ENCODE results near the gene BRCA2.

The BRCA2 gene

DNA sequence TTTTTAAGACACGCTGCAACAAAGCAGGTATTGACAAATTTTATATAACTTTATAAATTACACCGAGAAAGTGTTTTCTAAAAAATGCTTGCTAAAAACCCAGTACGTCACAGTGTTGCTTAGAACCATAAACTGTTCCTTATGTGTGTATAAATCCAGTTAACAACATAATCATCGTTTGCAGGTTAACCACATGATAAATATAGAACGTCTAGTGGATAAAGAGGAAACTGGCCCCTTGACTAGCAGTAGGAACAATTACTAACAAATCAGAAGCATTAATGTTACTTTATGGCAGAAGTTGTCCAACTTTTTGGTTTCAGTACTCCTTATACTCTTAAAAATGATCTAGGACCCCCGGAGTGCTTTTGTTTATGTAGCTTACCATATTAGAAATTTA lies 1.2 kb downstream of the BRCA2 start:
- H3K9me3 ChIP-seq (replicated peaks; ENCODE audit: insufficient read depth, low read length), result no peaks in the 10 kb centered on the region
- no peaks in the 10 kb centered on the region for H3K79me2 ChIP-seq (ENCODE audit: low read length)
- no peaks in the 10 kb centered on the region for H3K4me1 ChIP-seq (ENCODE audit: low read length)
- H3K4me2 ChIP-seq (ENCODE audit: low read depth, low read length), result peak overlapping the region; percentile 90
- H4K20me1 ChIP-seq (ENCODE audit: insufficient read depth, low read length), result no peaks in the 10 kb centered on the region
- no peaks in the 10 kb centered on the region for H3K27me3 ChIP-seq (replicated peaks; ENCODE audit: insufficient read depth, low read length)
- peak overlapping the region; percentile 90; the same call in 1 of the 2 replicates for H3K27ac ChIP-seq (ENCODE audit: low read length)
- no peaks in the 10 kb centered on the region for H3K36me3 ChIP-seq (replicated peaks; ENCODE audit: insufficient read depth, low read length)
- no peaks in the 10 kb centered on the region for H3F3A ChIP-seq (ENCODE audit: insufficient read depth, low read length)
- TF ChIP-seq, protein P1, sequence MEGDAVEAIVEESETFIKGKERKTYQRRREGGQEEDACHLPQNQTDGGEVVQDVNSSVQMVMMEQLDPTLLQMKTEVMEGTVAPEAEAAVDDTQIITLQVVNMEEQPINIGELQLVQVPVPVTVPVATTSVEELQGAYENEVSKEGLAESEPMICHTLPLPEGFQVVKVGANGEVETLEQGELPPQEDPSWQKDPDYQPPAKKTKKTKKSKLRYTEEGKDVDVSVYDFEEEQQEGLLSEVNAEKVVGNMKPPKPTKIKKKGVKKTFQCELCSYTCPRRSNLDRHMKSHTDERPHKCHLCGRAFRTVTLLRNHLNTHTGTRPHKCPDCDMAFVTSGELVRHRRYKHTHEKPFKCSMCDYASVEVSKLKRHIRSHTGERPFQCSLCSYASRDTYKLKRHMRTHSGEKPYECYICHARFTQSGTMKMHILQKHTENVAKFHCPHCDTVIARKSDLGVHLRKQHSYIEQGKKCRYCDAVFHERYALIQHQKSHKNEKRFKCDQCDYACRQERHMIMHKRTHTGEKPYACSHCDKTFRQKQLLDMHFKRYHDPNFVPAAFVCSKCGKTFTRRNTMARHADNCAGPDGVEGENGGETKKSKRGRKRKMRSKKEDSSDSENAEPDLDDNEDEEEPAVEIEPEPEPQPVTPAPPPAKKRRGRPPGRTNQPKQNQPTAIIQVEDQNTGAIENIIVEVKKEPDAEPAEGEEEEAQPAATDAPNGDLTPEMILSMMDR (IDR thresholded peaks at IDR 0.05; ENCODE audit: low read length), result no peak
- no peak for TF ChIP-seq EZH2phosphoT487 (IDR thresholded peaks at IDR 0.05; ENCODE audit: low read length)
- TF ChIP-seq EZH2 (optimal IDR thresholded peaks at IDR 0.05; ENCODE audit: low read depth, low read length), result no peak
- no peaks in the 10 kb centered on the region for H3K9me2 ChIP-seq (replicated peaks; ENCODE audit: insufficient read depth, low read length)
- H2AFZ ChIP-seq (ENCODE audit: low read length), result no peak overlapping the region
- peak overlapping the region; percentile 90; the same call in 1 of the 2 replicates for H3K9ac ChIP-seq (ENCODE audit: low read length)
- peak overlapping the region; percentile 76; the same call in 1 of the 2 replicates for H3K4me3 ChIP-seq (ENCODE audit: low read length)
- DNase-seq, result no peak

DNA sequence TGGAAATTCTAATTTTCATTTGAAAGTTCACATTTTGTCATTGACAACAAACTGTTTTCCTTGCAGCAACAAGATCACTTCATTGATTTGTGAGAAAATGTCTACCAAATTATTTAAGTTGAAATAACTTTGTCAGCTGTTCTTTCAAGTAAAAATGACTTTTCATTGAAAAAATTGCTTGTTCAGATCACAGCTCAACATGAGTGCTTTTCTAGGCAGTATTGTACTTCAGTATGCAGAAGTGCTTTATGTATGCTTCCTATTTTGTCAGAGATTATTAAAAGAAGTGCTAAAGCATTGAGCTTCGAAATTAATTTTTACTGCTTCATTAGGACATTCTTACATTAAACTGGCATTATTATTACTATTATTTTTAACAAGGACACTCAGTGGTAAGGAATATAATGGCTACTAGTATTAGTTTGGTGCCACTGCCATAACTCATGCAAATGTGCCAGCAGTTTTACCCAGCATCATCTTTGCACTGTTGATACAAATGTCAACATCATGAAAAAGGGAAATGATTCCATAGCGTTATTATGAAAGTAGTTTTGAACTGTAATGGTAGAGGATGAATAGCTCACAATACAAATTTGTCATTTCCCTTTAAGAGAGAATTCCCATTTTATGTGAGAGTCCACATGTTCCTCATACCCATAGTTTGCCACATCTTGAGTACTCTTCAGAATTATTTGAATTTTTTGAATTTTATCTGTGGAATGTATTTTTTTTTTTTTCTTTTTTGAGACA lies 2.6 kb downstream of the BRCA2 start:
- no peaks in the 10 kb centered on the region for H3K79me2 ChIP-seq (ENCODE audit: low read length)
- no peak overlapping the region for H3K9ac ChIP-seq (ENCODE audit: low read length)
- H4K20me1 ChIP-seq (ENCODE audit: insufficient read depth, low read length), result no peaks in the 10 kb centered on the region
- no peaks in the 10 kb centered on the region for H3F3A ChIP-seq (ENCODE audit: insufficient read depth, low read length)
- no peak overlapping the region for H3K4me2 ChIP-seq (ENCODE audit: low read depth, low read length)
- DNase-seq, result no peak
- H3K9me2 ChIP-seq (replicated peaks; ENCODE audit: insufficient read depth, low read length), result no peaks in the 10 kb centered on the region
- H3K4me1 ChIP-seq (ENCODE audit: low read length), result no peaks in the 10 kb centered on the region
- no peak overlapping the region for H3K27ac ChIP-seq (ENCODE audit: low read length)
- TF ChIP-seq, protein P1 (IDR thresholded peaks at IDR 0.05; ENCODE audit: low read length), result no peak
- no peak for TF ChIP-seq EZH2phosphoT487 (IDR thresholded peaks at IDR 0.05; ENCODE audit: low read length)
- TF ChIP-seq EZH2 (optimal IDR thresholded peaks at IDR 0.05; ENCODE audit: low read depth, low read length), result no peak
- H3K4me3 ChIP-seq (ENCODE audit: low read length), result no peak overlapping the region
- no peak overlapping the region for H2AFZ ChIP-seq (ENCODE audit: low read length)
- no peaks in the 10 kb centered on the region for H3K27me3 ChIP-seq (replicated peaks; ENCODE audit: insufficient read depth, low read length)
- H3K36me3 ChIP-seq (replicated peaks; ENCODE audit: insufficient read depth, low read length), result no peaks in the 10 kb centered on the region
- H3K9me3 ChIP-seq (replicated peaks; ENCODE audit: insufficient read depth, low read length), result no peaks in the 10 kb centered on the region

DNA sequence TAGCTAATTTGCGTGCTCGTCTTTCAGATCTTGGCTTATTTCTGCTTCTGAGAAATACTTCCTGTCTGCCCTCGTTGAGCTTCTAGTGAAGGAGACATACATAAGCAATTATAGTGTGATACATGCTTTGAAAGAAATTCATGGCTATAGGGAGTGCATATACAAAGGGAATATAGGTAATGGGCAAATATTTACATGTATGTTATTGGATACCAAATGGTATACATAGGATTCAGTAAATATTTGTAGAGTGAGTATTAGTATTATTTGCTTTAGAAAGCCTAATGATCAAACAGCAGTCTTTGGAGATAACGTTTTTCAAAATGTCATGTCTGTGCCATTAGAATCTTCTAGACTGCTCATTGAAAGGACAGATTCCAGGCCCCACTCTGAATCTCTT lies 5.2 kb downstream of the BRCA2 start:
- H3K4me2 ChIP-seq (ENCODE audit: low read depth, low read length), result no peak overlapping the region

More for the DNA sequence above, 5.2 kb downstream of the BRCA2 start:
- H4K20me1 ChIP-seq (ENCODE audit: insufficient read depth, low read length), result no peaks in the 10 kb centered on the region
- H3K4me3 ChIP-seq (ENCODE audit: low read length), result no peak overlapping the region
- no peaks in the 10 kb centered on the region for H3F3A ChIP-seq (ENCODE audit: insufficient read depth, low read length)
- TF ChIP-seq EZH2phosphoT487 (IDR thresholded peaks at IDR 0.05; ENCODE audit: low read length), result no peak
- TF ChIP-seq, protein P1 (IDR thresholded peaks at IDR 0.05; ENCODE audit: low read length), result no peak
- no peak for TF ChIP-seq EZH2 (optimal IDR thresholded peaks at IDR 0.05; ENCODE audit: low read depth, low read length)
- no peaks in the 10 kb centered on the region for H3K27me3 ChIP-seq (replicated peaks; ENCODE audit: insufficient read depth, low read length)
- no peak for DNase-seq
- H3K4me1 ChIP-seq (ENCODE audit: low read length), result no peaks in the 10 kb centered on the region
- no peaks in the 10 kb centered on the region for H3K9me2 ChIP-seq (replicated peaks; ENCODE audit: insufficient read depth, low read length)
- H2AFZ ChIP-seq (ENCODE audit: low read length), result no peak overlapping the region
- H3K36me3 ChIP-seq (replicated peaks; ENCODE audit: insufficient read depth, low read length), result no peaks in the 10 kb centered on the region
- H3K9ac ChIP-seq (ENCODE audit: low read length), result no peak overlapping the region
- H3K9me3 ChIP-seq (replicated peaks; ENCODE audit: insufficient read depth, low read length), result no peaks in the 10 kb centered on the region
- no peak overlapping the region for H3K27ac ChIP-seq (ENCODE audit: low read length)
- no peaks in the 10 kb centered on the region for H3K79me2 ChIP-seq (ENCODE audit: low read length)
